ENCODE results near the gene CSAD. TPM values are rescaled to one million over a fixed set of nuclear protein-coding genes. Genes with fewer than 3 reads are reported as not detected.

CSAD gene
- polyA plus RNA-seq (2013, experiment 1 of 2), result 9.3 TPM
- 8.4 TPM for polyA plus RNA-seq (2013, experiment 2 of 2)

- Histone ChIP-seq H3K27me3 (ENCODE audit: control insufficient read depth in 1 of 2, insufficient read depth in 1 of 2, low read length in 2 of 2) (no peaks in the 10 kb centered on the region), H3K79me1 (replicated peaks; ENCODE audit: low read length, poor library complexity, severe bottlenecking) (peaks cover 26% of the 10 kb centered on the region), H2BK120ac (ENCODE audit: low read depth, low read length) (peak within 1 kb of the TSS; percentile 94), H2AK5ac (ENCODE audit: low read length, severe bottlenecking) (peak within 1 kb of the TSS; percentile 84), H3K4ac (ENCODE audit: low read depth in 1 of 2, low read length in 2 of 2) (peak within 1 kb of the TSS; percentile 98 to 100), H3K18ac (ENCODE audit: low read depth in 1 of 2, low read length in 2 of 2) (peak within 1 kb of the TSS; percentile 99), H2BK5ac (ENCODE audit: low read depth, low read length, poor library complexity, severe bottlenecking) (peak within 1 kb of the TSS; percentile 98), H2AFZ (ENCODE audit: low read depth, low read length) (peak within 1 kb of the TSS; percentile 94), H3K36me3 (ENCODE audit: control insufficient read depth in 1 of 2, insufficient read depth in 2 of 2, low read depth in 1 of 2, low read length in 2 of 2) (peaks cover 17 to 37% of the 10 kb centered on the region in 2 experiments), H3K4me2 (ENCODE audit: low read length, poor library complexity, severe bottlenecking) (peak within 1 kb of the TSS; percentile 96), H4K91ac (ENCODE audit: low read length) (peak within 1 kb of the TSS; percentile 100), H3K27ac (ENCODE audit: low read length, poor library complexity, severe bottlenecking) (peak within 1 kb of the TSS; percentile 99), H3K4me3 (ENCODE audit: insufficient read depth in 1 of 2, low read depth in 1 of 2, low read length in 2 of 2) (peak within 1 kb of the TSS; percentile 89 to 95), H4K8ac (ENCODE audit: low read length) (peak within 1 kb of the TSS; percentile 98), H3K14ac (ENCODE audit: low read length in 2 of 2) (peak within 1 kb of the TSS in 1 of 2 experiments; percentile 100), H3K4me1 (ENCODE audit: control insufficient read depth, insufficient read depth, low read depth, low read length) (peaks cover 5% of the 10 kb centered on the region), H3K9me3 (ENCODE audit: control insufficient read depth, low read length) (no peaks in the 10 kb centered on the region), H3K9ac (ENCODE audit: low read length) (peak within 1 kb of the TSS; percentile 98), H3K23ac (ENCODE audit: low read length in 2 of 2) (peak within 1 kb of the TSS; percentile 64 to 92), H2BK12ac (ENCODE audit: low read length in 2 of 2) (peak within 1 kb of the TSS; percentile 84 to 90), H2BK15ac (ENCODE audit: low read depth, poor library complexity, severe bottlenecking) (peak within 1 kb of the TSS; percentile 92)
- DNase-seq, result peak; percentile 97
- WGBS, result under 1% methylated on average over 44 of the region's 70 CpGs
These were observed at the start of gene CSAD, which contains the start of gene ZNF740 for GRCh38 chr12:53180220-53180930. Gene CSAD, minus strand, starts transcription at chr12:53180925. Its CDS starts 7,455 bp downstream, at chr12:53173470. Gene ZNF740, plus strand, starts transcription at chr12:53180722. Its CDS starts 1,262 bp downstream, at chr12:53181984.

DNA sequence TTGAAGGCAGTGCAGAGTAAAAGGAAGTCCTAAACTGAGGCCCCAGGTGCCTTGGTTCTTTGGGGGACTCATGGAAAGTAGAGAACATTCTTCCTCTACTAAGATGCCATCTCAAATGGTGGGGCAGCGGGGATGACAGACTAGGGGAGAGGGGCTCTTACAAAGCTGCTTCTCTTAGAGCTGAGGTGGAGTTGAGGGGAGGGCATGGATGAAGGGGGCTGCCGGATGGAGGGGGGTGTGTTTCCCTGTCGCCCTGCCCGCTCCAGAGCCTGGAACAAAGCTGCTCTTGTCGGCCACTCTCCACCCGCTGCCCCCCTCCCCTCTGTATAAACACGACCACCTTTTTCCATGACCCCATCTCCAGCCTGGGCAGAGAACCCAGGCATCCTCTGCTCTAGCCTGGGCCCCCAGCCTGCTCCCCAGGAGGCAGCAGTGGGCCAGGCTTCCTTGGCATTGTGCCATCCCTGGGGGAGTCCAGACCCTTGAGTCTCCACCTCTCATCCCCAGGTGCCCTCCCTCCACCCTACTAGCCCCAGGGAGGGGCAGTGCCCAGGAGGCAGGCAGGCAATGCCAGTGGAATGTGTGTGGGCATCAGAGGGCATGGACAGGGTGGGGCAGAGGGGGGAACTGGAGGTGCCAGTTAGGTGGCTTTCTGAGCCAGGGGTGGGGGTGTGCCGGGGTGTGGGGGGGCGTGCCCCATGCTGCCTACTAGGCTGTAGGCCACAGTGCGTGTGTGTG, 49.6 kb upstream of the CSAD start:
- Histone ChIP-seq H3K14ac (ENCODE audit: low read length in 2 of 2) (no peak overlapping the region), H3K18ac (ENCODE audit: low read depth in 1 of 2, low read length in 2 of 2) (no peak overlapping the region), H2BK15ac (ENCODE audit: low read depth, poor library complexity, severe bottlenecking) (no peak overlapping the region), H3K4ac (ENCODE audit: low read depth in 1 of 2, low read length in 2 of 2) (no peak overlapping the region), H4K8ac (ENCODE audit: low read length) (no peak overlapping the region), H2BK120ac (ENCODE audit: low read depth, low read length) (no peak overlapping the region), H2BK12ac (ENCODE audit: low read length in 2 of 2) (no peak overlapping the region), H3K4me3 (ENCODE audit: insufficient read depth in 1 of 2, low read depth in 1 of 2, low read length in 2 of 2) (no peak overlapping the region), H3K4me2 (ENCODE audit: low read length, poor library complexity, severe bottlenecking) (no peak overlapping the region), H3K27me3 (ENCODE audit: control insufficient read depth in 1 of 2, insufficient read depth in 1 of 2, low read length in 2 of 2) (peaks cover 0 to 21% of the 10 kb centered on the region in 2 experiments), H2BK5ac (ENCODE audit: low read depth, low read length, poor library complexity, severe bottlenecking) (no peak overlapping the region), H3K79me1 (replicated peaks; ENCODE audit: low read length, poor library complexity, severe bottlenecking) (peaks cover 8% of the 10 kb centered on the region), H2AFZ (ENCODE audit: low read depth, low read length) (no peak overlapping the region), H2AK5ac (ENCODE audit: low read length, severe bottlenecking) (no peak overlapping the region), H3K36me3 (ENCODE audit: control insufficient read depth in 1 of 2, insufficient read depth in 2 of 2, low read depth in 1 of 2, low read length in 2 of 2) (peaks cover 13 to 18% of the 10 kb centered on the region in 2 experiments), H3K9me3 (ENCODE audit: control insufficient read depth, low read length) (no peaks in the 10 kb centered on the region), H3K9ac (ENCODE audit: low read length) (no peak overlapping the region), H3K4me1 (ENCODE audit: control insufficient read depth, insufficient read depth, low read depth, low read length) (peaks cover 30% of the 10 kb centered on the region), H3K23ac (ENCODE audit: low read length in 2 of 2) (peak overlapping the region in 1 of 2 experiments; percentile 28), H3K27ac (ENCODE audit: low read length, poor library complexity, severe bottlenecking) (no peak overlapping the region), H4K91ac (ENCODE audit: low read length) (no peak overlapping the region)
- DNase-seq, result no peak
- 96% methylated on average over 6 of the region's 10 CpGs for WGBS

GRCh38 chr12:53229454-53229853, 48.7 kb upstream of the CSAD start:
- Histone ChIP-seq H3K18ac (ENCODE audit: low read depth in 1 of 2, low read length in 2 of 2) (no peak overlapping the region), H2BK12ac (ENCODE audit: low read length in 2 of 2) (no peak overlapping the region), H3K4ac (ENCODE audit: low read depth in 1 of 2, low read length in 2 of 2) (no peak overlapping the region), H3K23ac (ENCODE audit: low read length in 2 of 2) (no peak overlapping the region), H4K91ac (ENCODE audit: low read length) (no peak overlapping the region), H2BK5ac (ENCODE audit: low read depth, low read length, poor library complexity, severe bottlenecking) (no peak overlapping the region), H3K36me3 (ENCODE audit: control insufficient read depth in 1 of 2, insufficient read depth in 2 of 2, low read depth in 1 of 2, low read length in 2 of 2) (peaks cover 13 to 18% of the 10 kb centered on the region in 2 experiments), H3K4me3 (ENCODE audit: insufficient read depth in 1 of 2, low read depth in 1 of 2, low read length in 2 of 2) (no peak overlapping the region), H3K4me1 (ENCODE audit: control insufficient read depth, insufficient read depth, low read depth, low read length) (peaks cover 33% of the 10 kb centered on the region), H2BK120ac (ENCODE audit: low read depth, low read length) (no peak overlapping the region), H3K9me3 (ENCODE audit: control insufficient read depth, low read length) (no peaks in the 10 kb centered on the region), H3K27ac (ENCODE audit: low read length, poor library complexity, severe bottlenecking) (no peak overlapping the region), H3K27me3 (ENCODE audit: control insufficient read depth in 1 of 2, insufficient read depth in 1 of 2, low read length in 2 of 2) (peaks cover 0 to 13% of the 10 kb centered on the region in 2 experiments), H4K8ac (ENCODE audit: low read length) (no peak overlapping the region), H2AK5ac (ENCODE audit: low read length, severe bottlenecking) (no peak overlapping the region), H3K9ac (ENCODE audit: low read length) (no peak overlapping the region), H2AFZ (ENCODE audit: low read depth, low read length) (no peak overlapping the region), H2BK15ac (ENCODE audit: low read depth, poor library complexity, severe bottlenecking) (no peak overlapping the region), H3K4me2 (ENCODE audit: low read length, poor library complexity, severe bottlenecking) (no peak overlapping the region), H3K79me1 (replicated peaks; ENCODE audit: low read length, poor library complexity, severe bottlenecking) (peaks cover 8% of the 10 kb centered on the region), H3K14ac (ENCODE audit: low read length in 2 of 2) (no peak overlapping the region)
- 99% methylated on average over 2 of the region's 2 CpGs for WGBS
- no peak for DNase-seq

GRCh38 chr12:53227836-53228235, 47.1 kb upstream of the CSAD start:
- Histone ChIP-seq H3K4ac (ENCODE audit: low read depth in 1 of 2, low read length in 2 of 2) (no peak overlapping the region), H3K9ac (ENCODE audit: low read length) (no peak overlapping the region), H3K36me3 (ENCODE audit: control insufficient read depth in 1 of 2, insufficient read depth in 2 of 2, low read depth in 1 of 2, low read length in 2 of 2) (peaks cover 13 to 18% of the 10 kb centered on the region in 2 experiments), H3K4me2 (ENCODE audit: low read length, poor library complexity, severe bottlenecking) (no peak overlapping the region), H2BK12ac (ENCODE audit: low read length in 2 of 2) (no peak overlapping the region), H3K18ac (ENCODE audit: low read depth in 1 of 2, low read length in 2 of 2) (no peak overlapping the region), H4K8ac (ENCODE audit: low read length) (no peak overlapping the region), H2AFZ (ENCODE audit: low read depth, low read length) (no peak overlapping the region), H3K4me3 (ENCODE audit: insufficient read depth in 1 of 2, low read depth in 1 of 2, low read length in 2 of 2) (no peak overlapping the region), H2BK120ac (ENCODE audit: low read depth, low read length) (no peak overlapping the region), H3K14ac (ENCODE audit: low read length in 2 of 2) (no peak overlapping the region), H3K27me3 (ENCODE audit: control insufficient read depth in 1 of 2, insufficient read depth in 1 of 2, low read length in 2 of 2) (no peaks in the 10 kb centered on the region), H3K9me3 (ENCODE audit: control insufficient read depth, low read length) (no peaks in the 10 kb centered on the region), H2BK5ac (ENCODE audit: low read depth, low read length, poor library complexity, severe bottlenecking) (no peak overlapping the region), H2BK15ac (ENCODE audit: low read depth, poor library complexity, severe bottlenecking) (no peak overlapping the region), H4K91ac (ENCODE audit: low read length) (no peak overlapping the region), H3K79me1 (replicated peaks; ENCODE audit: low read length, poor library complexity, severe bottlenecking) (peaks cover 8% of the 10 kb centered on the region), H3K27ac (ENCODE audit: low read length, poor library complexity, severe bottlenecking) (no peak overlapping the region), H3K4me1 (ENCODE audit: control insufficient read depth, insufficient read depth, low read depth, low read length) (peaks cover 37% of the 10 kb centered on the region), H3K23ac (ENCODE audit: low read length in 2 of 2) (no peak overlapping the region), H2AK5ac (ENCODE audit: low read length, severe bottlenecking) (no peak overlapping the region)
- WGBS, result 100% methylated on average over 1 of the region's 1 CpG
- no peak for DNase-seq
